ENCODE measurements around the gene CD55.

- TF ChIP-seq CTCF (IDR thresholded peaks at IDR 0.05) = no peak
- TF ChIP-seq POLR2A (IDR thresholded peaks at IDR 0.05) = no peak
These were observed 2.3 kb upstream of the CD55 start for GRCh38 chr1:207319199-207319598.

Measured in right lobe of liver (tissue), 4 donors.